ENCODE data around the gene PRKRA. TPM values are rescaled to one million over a fixed set of nuclear protein-coding genes. Genes with fewer than 3 reads are reported as not detected.

The PRKRA gene
- total and polyA plus RNA-seq, 9 of the 15 experiments (the other 6 are each of a cell fraction or from before 2014, with no cell fraction given), result 14.1 to 78.1 (median 52.3) TPM

DNA sequence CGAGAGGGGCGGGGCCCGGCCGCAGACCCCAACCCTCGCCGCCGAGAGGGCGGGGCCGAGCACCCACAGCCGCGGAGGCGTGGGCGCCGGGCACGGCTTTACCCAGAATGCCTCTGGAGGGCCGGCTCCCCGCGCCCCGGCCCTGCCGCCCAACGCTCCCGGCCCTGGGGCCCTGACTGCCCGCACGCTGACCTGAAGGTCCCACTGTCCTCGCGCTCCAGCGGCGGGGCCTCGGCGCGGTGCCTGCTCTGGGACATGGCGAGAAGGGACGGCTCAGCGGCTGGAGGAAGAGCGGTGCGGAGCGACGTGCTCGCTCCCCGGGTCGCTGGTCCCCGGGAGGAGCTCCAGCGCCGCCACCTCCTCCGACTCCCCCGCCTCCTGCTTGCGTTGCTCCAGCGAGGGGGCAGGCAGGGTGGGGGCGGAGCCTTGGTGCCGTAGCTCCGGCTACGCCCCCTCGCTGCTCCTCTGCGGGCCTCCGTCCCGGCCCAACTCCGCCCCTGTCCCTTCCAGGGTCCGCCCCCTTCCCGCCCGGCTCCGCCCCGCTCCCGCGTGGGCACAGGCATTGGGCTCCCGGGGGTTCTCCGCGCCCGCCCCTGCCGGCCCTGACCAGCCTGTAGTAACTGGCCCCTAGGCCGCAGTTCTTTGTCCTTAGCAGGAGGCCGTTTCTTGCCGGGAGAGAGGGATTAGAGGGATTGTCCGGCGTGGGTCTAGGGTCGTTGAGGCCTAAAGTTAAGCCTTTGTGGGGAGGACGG is at the start of gene PRKRA, which contains the start of gene PJVK (continued):
- peak; percentile 57; the same call in 1 of the 2 replicates for TF ChIP-seq ZFP91 (CRISPR knock-in tag; IDR thresholded peaks at IDR 0.05)
- peak; percentile 94 for TF ChIP-seq CXXC5 (CRISPR knock-in tag; IDR thresholded peaks at IDR 0.05)
- TF ChIP-seq U2AF1 (optimal IDR thresholded peaks at IDR 0.05; ENCODE audit: low read depth, low read length), result peak; percentile 80
- TF ChIP-seq MED1 (CRISPR knock-in tag; IDR thresholded peaks at IDR 0.05; ENCODE audit: borderline replicate concordance), result no peak
- no peak for TF ChIP-seq ZNF311 (CRISPR knock-in tag; IDR thresholded peaks at IDR 0.05)
- TF ChIP-seq RBM39 (optimal IDR thresholded peaks at IDR 0.05; ENCODE audit: low read depth, low read length), result no peak
- no peak for TF ChIP-seq PTBP1 (IDR thresholded peaks at IDR 0.05; ENCODE audit: low read depth, low read length)
- TF ChIP-seq ID3 (CRISPR knock-in tag; IDR thresholded peaks at IDR 0.05), result no peak
- TF ChIP-seq ID3 (tag; IDR thresholded peaks at IDR 0.05), result peak; percentile 74
- TF ChIP-seq ELF2 (CRISPR knock-in tag; IDR thresholded peaks at IDR 0.05), result no peak
- TF ChIP-seq HNRNPLL (IDR thresholded peaks at IDR 0.05; ENCODE audit: low read depth, low read length, poor library complexity, severe bottlenecking), result peak; percentile 64
- TF ChIP-seq, protein P1, sequence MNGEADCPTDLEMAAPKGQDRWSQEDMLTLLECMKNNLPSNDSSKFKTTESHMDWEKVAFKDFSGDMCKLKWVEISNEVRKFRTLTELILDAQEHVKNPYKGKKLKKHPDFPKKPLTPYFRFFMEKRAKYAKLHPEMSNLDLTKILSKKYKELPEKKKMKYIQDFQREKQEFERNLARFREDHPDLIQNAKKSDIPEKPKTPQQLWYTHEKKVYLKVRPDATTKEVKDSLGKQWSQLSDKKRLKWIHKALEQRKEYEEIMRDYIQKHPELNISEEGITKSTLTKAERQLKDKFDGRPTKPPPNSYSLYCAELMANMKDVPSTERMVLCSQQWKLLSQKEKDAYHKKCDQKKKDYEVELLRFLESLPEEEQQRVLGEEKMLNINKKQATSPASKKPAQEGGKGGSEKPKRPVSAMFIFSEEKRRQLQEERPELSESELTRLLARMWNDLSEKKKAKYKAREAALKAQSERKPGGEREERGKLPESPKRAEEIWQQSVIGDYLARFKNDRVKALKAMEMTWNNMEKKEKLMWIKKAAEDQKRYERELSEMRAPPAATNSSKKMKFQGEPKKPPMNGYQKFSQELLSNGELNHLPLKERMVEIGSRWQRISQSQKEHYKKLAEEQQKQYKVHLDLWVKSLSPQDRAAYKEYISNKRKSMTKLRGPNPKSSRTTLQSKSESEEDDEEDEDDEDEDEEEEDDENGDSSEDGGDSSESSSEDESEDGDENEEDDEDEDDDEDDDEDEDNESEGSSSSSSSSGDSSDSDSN (IDR thresholded peaks at IDR 0.05; ENCODE audit: borderline replicate concordance in 1 of 2, low read depth in 2 of 2, low read length in 2 of 2), result peak in 1 of 2 experiments; percentile 62; a peak in 2 of 4 replicates
- TF ChIP-seq, protein P2, sequence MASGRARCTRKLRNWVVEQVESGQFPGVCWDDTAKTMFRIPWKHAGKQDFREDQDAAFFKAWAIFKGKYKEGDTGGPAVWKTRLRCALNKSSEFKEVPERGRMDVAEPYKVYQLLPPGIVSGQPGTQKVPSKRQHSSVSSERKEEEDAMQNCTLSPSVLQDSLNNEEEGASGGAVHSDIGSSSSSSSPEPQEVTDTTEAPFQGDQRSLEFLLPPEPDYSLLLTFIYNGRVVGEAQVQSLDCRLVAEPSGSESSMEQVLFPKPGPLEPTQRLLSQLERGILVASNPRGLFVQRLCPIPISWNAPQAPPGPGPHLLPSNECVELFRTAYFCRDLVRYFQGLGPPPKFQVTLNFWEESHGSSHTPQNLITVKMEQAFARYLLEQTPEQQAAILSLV (tag; IDR thresholded peaks at IDR 0.05), result no peak
- TF ChIP-seq POLR2G (IDR thresholded peaks at IDR 0.05; ENCODE audit: low read depth, low read length), result peak; percentile 98
- TF ChIP-seq, protein P3, sequence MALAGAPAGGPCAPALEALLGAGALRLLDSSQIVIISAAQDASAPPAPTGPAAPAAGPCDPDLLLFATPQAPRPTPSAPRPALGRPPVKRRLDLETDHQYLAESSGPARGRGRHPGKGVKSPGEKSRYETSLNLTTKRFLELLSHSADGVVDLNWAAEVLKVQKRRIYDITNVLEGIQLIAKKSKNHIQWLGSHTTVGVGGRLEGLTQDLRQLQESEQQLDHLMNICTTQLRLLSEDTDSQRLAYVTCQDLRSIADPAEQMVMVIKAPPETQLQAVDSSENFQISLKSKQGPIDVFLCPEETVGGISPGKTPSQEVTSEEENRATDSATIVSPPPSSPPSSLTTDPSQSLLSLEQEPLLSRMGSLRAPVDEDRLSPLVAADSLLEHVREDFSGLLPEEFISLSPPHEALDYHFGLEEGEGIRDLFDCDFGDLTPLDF (CRISPR knock-in tag; IDR thresholded peaks at IDR 0.05), result peak; percentile 19; the same call in 1 of the 2 replicates
- 0 out of 2 replicates have a peak, but pooled peaks have one; percentile 32 for TF ChIP-seq ELF4 (CRISPR knock-in tag; IDR thresholded peaks at IDR 0.05)
- TF ChIP-seq SMARCE1 (IDR thresholded peaks at IDR 0.05), result 0 out of 2 replicates have a peak, but pooled peaks have one; percentile 31
- peak; percentile 75 for TF ChIP-seq TAF1 (IDR thresholded peaks at IDR 0.05; ENCODE audit: control insufficient read depth, extremely low read depth, insufficient read depth, low read length, severe bottlenecking)
- peak; percentile 89 for TF ChIP-seq CREM (IDR thresholded peaks at IDR 0.05; ENCODE audit: low read depth)
- TF ChIP-seq ATF1 (CRISPR knock-in tag; IDR thresholded peaks at IDR 0.05), result no peak; the same call in 1 of the 2 replicates
- peak; percentile 88 for TF ChIP-seq ATF1 (tag; IDR thresholded peaks at IDR 0.05)

Data from K562 (cell line).